HG02798 (cell line): Measurements from ENCODE around the gene C19orf12.
A peak's percentile ranks its signal among the peaks of the same experiment; 100 is the strongest.

Source experiments
- ATAC-seq: cut with Tn5 transposase; IDR thresholded peaks from one replicate; pipeline ENCODE4 v1.9.1; 2021; ENCODE audit warnings: mild to moderate bottlenecking; ENCODE audit not compliant: unreplicated experiment, poor library complexity

Gene C19orf12

GRCh38 chr19:29665826-29666577 is 49.1 kb downstream of the C19orf12 start:
- ATAC-seq = no peak

- peak; percentile 95 for ATAC-seq
Observed at GRCh38 chr19:29665215-29665825, 49.7 kb downstream of the C19orf12 start, which contains the start of gene PLEKHF1. TSS of gene PLEKHF1 (plus strand) at chr19:29665461. CDS start at chr19:29673840, 8,379 bp downstream.

GRCh38 chr19:29664753-29665214 is 50.3 kb downstream of the C19orf12 start:
- no peak for ATAC-seq

- ATAC-seq = no peak
Observed at GRCh38 chr19:29663861-29664752, 51.0 kb downstream of the C19orf12 start.

- no peak for ATAC-seq
Observed at GRCh38 chr19:29662604-29663404, 52.3 kb downstream of the C19orf12 start.

GRCh38 chr19:29662278-29662603 is 52.8 kb downstream of the C19orf12 start:
- ATAC-seq = no peak

- no peak for ATAC-seq
Observed at GRCh38 chr19:29660835-29661234, 54.2 kb downstream of the C19orf12 start.

GRCh38 chr19:29658221-29658991 is 56.7 kb downstream of the C19orf12 start:
- no peak for ATAC-seq

- no peak for ATAC-seq
Observed at GRCh38 chr19:29655648-29656335, 59.3 kb downstream of the C19orf12 start.

- ATAC-seq = no peak
Observed at GRCh38 chr19:29653398-29653797, 61.7 kb downstream of the C19orf12 start.

- ATAC-seq = no peak
Observed at GRCh38 chr19:29651622-29652394, 63.3 kb downstream of the C19orf12 start.

GRCh38 chr19:29650772-29651387 is 64.2 kb downstream of the C19orf12 start:
- no peak for ATAC-seq
